ENCODE measurements around the gene CHKB.

The CHKB gene

GRCh38 chr22:50576806-50577696 lies 5.6 kb downstream of the CHKB start:
- H3K4me1 Mint-ChIP-seq (ENCODE audit: low read depth), result peaks cover 22% of the 10 kb centered on the region
- H3K27ac Mint-ChIP-seq, result no peak overlapping the region
- no peak overlapping the region for H3K4me3 Mint-ChIP-seq
- H3K36me3 Mint-ChIP-seq (ENCODE audit: low read depth), result peaks cover 89% of the 10 kb centered on the region
- no peak for DNase-seq
- H3K9me3 Mint-ChIP-seq, result no peaks in the 10 kb centered on the region
- no peaks in the 10 kb centered on the region for H3K27me3 Mint-ChIP-seq

GRCh38 chr22:50576070-50576469 lies 6.6 kb downstream of the CHKB start:
- no peaks in the 10 kb centered on the region for H3K27me3 Mint-ChIP-seq
- H3K4me3 Mint-ChIP-seq, result no peak overlapping the region
- H3K27ac Mint-ChIP-seq, result no peak overlapping the region
- no peak for DNase-seq
- H3K9me3 Mint-ChIP-seq, result no peaks in the 10 kb centered on the region
- H3K36me3 Mint-ChIP-seq (ENCODE audit: low read depth), result peaks cover 89% of the 10 kb centered on the region
- H3K4me1 Mint-ChIP-seq (ENCODE audit: low read depth), result peaks cover 15% of the 10 kb centered on the region

GRCh38 chr22:50575426-50575941 lies 7.2 kb downstream of the CHKB start:
- Mint-ChIP-seq H3K27ac (no peak overlapping the region), H3K36me3 (ENCODE audit: low read depth) (peaks cover 90% of the 10 kb centered on the region), H3K9me3 (no peaks in the 10 kb centered on the region), H3K4me3 (no peak overlapping the region), H3K27me3 (no peaks in the 10 kb centered on the region), H3K4me1 (ENCODE audit: low read depth) (peaks cover 11% of the 10 kb centered on the region)
- no peak for DNase-seq

GRCh38 chr22:50574383-50574755 lies 8.3 kb downstream of the CHKB start:
- no peak overlapping the region for H3K27ac Mint-ChIP-seq
- no peak overlapping the region for H3K4me3 Mint-ChIP-seq
- no peak for DNase-seq
- peaks cover 90% of the 10 kb centered on the region for H3K36me3 Mint-ChIP-seq (ENCODE audit: low read depth)
- peaks cover 4% of the 10 kb centered on the region for H3K4me1 Mint-ChIP-seq (ENCODE audit: low read depth)
- H3K9me3 Mint-ChIP-seq, result no peaks in the 10 kb centered on the region
- H3K27me3 Mint-ChIP-seq, result no peaks in the 10 kb centered on the region

GRCh38 chr22:50573491-50574382 lies 8.9 kb downstream of the CHKB start:
- Mint-ChIP-seq H3K4me3 (no peak overlapping the region), H3K27me3 (no peaks in the 10 kb centered on the region), H3K4me1 (ENCODE audit: low read depth) (peaks cover 4% of the 10 kb centered on the region), H3K9me3 (no peaks in the 10 kb centered on the region), H3K27ac (no peak overlapping the region), H3K36me3 (ENCODE audit: low read depth) (peaks cover 90% of the 10 kb centered on the region)
- no peak for DNase-seq

DNA sequence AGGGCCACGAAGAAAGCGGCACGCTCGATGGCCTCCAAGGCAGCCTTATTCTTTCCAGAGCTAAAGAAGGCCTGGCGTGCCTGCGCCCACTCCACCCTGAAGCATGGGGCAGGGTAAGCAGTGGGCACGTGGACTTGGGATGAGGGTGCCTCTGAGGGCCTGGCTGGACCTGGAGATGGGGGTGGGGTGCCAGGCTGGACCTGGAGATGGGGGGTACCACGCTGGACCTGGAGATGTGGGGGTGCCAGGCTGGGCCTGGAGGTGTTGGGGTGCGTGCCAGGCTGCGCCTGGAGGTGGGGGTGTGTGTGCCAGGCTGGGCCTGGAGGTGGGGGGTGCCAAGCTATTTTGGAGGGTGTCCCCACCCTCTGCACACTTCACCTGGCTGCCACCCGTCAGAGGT lies 9.7 kb downstream of the CHKB start:
- no peak for DNase-seq

GRCh38 chr22:50571264-50572175 lies 11.1 kb downstream of the CHKB start:
- no peaks in the 10 kb centered on the region for H3K9me3 Mint-ChIP-seq
- peaks cover 87% of the 10 kb centered on the region for H3K36me3 Mint-ChIP-seq (ENCODE audit: low read depth)
- no peaks in the 10 kb centered on the region for H3K4me1 Mint-ChIP-seq (ENCODE audit: low read depth)
- no peak overlapping the region for H3K4me3 Mint-ChIP-seq
- no peak overlapping the region for H3K27ac Mint-ChIP-seq
- no peak for DNase-seq
- no peaks in the 10 kb centered on the region for H3K27me3 Mint-ChIP-seq

More for the DNA sequence above, 9.7 kb downstream of the CHKB start:
- no peaks in the 10 kb centered on the region for H3K27me3 Mint-ChIP-seq
- no peaks in the 10 kb centered on the region for H3K9me3 Mint-ChIP-seq
- H3K36me3 Mint-ChIP-seq (ENCODE audit: low read depth), result peaks cover 94% of the 10 kb centered on the region
- no peak overlapping the region for H3K27ac Mint-ChIP-seq
- peaks cover 4% of the 10 kb centered on the region for H3K4me1 Mint-ChIP-seq (ENCODE audit: low read depth)
- H3K4me3 Mint-ChIP-seq, result no peak overlapping the region

- no peaks in the 10 kb centered on the region for H3K4me1 Mint-ChIP-seq (ENCODE audit: low read depth)
- no peak for DNase-seq
These were observed 11.8 kb downstream of the CHKB start for GRCh38 chr22:50570861-50571260.

GRCh38 chr22:50569896-50570535 lies 12.6 kb downstream of the CHKB start:
- Mint-ChIP-seq H3K27ac (no peak overlapping the region), H3K9me3 (no peaks in the 10 kb centered on the region), H3K4me3 (no peak overlapping the region), H3K36me3 (ENCODE audit: low read depth) (peaks cover 72% of the 10 kb centered on the region), H3K4me1 (ENCODE audit: low read depth) (no peaks in the 10 kb centered on the region), H3K27me3 (no peaks in the 10 kb centered on the region)
- DNase-seq, result no peak

More at GRCh38 chr22:50570861-50571260, 11.8 kb downstream of the CHKB start:
- H3K4me3 Mint-ChIP-seq, result no peak overlapping the region
- no peaks in the 10 kb centered on the region for H3K27me3 Mint-ChIP-seq
- H3K36me3 Mint-ChIP-seq (ENCODE audit: low read depth), result peaks cover 81% of the 10 kb centered on the region
- no peak overlapping the region for H3K27ac Mint-ChIP-seq
- H3K9me3 Mint-ChIP-seq, result no peaks in the 10 kb centered on the region

DNA sequence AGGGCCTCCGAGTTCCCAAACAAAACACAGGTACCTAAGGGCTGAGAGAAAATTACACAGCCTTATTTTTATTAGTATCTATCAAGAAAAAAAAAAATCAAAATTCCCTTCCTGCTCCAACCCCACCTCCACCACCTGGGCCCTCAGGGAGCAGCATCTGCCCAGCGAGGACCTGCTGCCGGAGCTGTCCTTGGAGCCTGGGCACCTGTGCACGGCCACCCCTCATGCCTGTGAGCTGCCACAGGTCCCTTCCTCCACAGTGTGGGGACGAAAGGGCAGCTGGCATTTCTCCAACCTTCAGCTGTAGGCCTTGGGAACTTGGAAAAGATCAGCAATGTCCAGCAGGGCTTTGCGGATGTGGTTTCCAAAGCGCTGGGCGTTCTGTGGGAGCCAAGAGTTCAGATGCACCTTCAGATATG lies 13.6 kb downstream of the CHKB start:
- no peaks in the 10 kb centered on the region for H3K9me3 Mint-ChIP-seq
- no peak for DNase-seq
- H3K36me3 Mint-ChIP-seq (ENCODE audit: low read depth), result peaks cover 65% of the 10 kb centered on the region
- no peak overlapping the region for H3K27ac Mint-ChIP-seq
- H3K4me3 Mint-ChIP-seq, result no peak overlapping the region
- no peaks in the 10 kb centered on the region for H3K4me1 Mint-ChIP-seq (ENCODE audit: low read depth)
- H3K27me3 Mint-ChIP-seq, result no peaks in the 10 kb centered on the region

GRCh38 chr22:50568626-50569025 lies 14.0 kb downstream of the CHKB start:
- Mint-ChIP-seq H3K27ac (no peak overlapping the region), H3K9me3 (no peaks in the 10 kb centered on the region), H3K27me3 (no peaks in the 10 kb centered on the region), H3K36me3 (ENCODE audit: low read depth) (peaks cover 62% of the 10 kb centered on the region), H3K4me3 (no peak overlapping the region), H3K4me1 (ENCODE audit: low read depth) (peaks cover 2% of the 10 kb centered on the region)
- DNase-seq, result no peak

DNA sequence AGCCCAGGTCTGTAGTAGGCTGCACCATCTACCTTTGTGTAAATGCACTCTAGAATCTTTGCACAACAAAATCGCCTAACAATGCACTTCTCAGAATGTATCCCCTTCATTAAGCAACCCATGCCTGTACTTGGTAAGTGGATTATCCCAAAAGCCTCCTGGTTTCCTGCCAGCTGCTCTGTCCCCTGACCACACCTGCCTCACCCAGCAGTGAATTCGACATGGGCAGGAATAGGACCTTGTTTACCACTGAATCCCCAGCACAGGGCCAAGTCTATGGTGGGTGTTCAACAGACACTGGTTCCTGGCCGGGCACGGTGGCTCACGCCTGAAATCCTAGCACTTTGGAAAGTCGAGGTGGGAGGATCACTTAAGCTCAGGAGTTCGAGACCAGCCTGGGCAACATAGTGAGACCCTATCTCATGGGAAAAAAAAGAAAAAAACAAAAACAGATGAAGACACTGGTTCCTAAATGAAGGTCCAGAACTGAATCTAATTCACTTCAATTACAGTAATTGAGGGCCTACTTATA lies 14.9 kb downstream of the CHKB start:
- no peak for DNase-seq
- Mint-ChIP-seq H3K36me3 (ENCODE audit: low read depth) (peaks cover 55% of the 10 kb centered on the region), H3K4me1 (ENCODE audit: low read depth) (peaks cover 11% of the 10 kb centered on the region), H3K9me3 (no peaks in the 10 kb centered on the region), H3K27ac (no peak overlapping the region), H3K4me3 (no peak overlapping the region), H3K27me3 (no peaks in the 10 kb centered on the region)

- H3K27ac Mint-ChIP-seq, result no peak overlapping the region
- H3K27me3 Mint-ChIP-seq, result no peaks in the 10 kb centered on the region
- H3K9me3 Mint-ChIP-seq, result no peaks in the 10 kb centered on the region
- peaks cover 20% of the 10 kb centered on the region for H3K36me3 Mint-ChIP-seq (ENCODE audit: low read depth)
- DNase-seq, result no peak
- H3K4me1 Mint-ChIP-seq (ENCODE audit: low read depth), result peaks cover 20% of the 10 kb centered on the region
- no peak overlapping the region for H3K4me3 Mint-ChIP-seq
These were observed 18.4 kb downstream of the CHKB start for GRCh38 chr22:50564289-50564688.
